SKM-1 (cell line): ENCODE measurements around the gene UGT1A5.

Experiments
- DNase-seq: peaks from one replicate; lab custom pipeline; 2025; ENCODE audit not compliant: unreplicated experiment; lab: John Stamatoyannopoulos, UW

The UGT1A5 gene

GRCh38 chr2:233712611-233713261 lies at the start of gene UGT1A5:
Gene UGT1A5, plus strand, starts transcription at chr2:233712907. Its CDS starts 85 bp downstream, at chr2:233712992.
- DNase-seq, result no peak

GRCh38 chr2:233663911-233664310 lies 48.8 kb upstream of the UGT1A5 start:
- DNase-seq, result no peak

- no peak for DNase-seq
Observed at GRCh38 chr2:233668605-233669260, 44.0 kb upstream of the UGT1A5 start.

GRCh38 chr2:233671290-233672161 lies 41.2 kb upstream of the UGT1A5 start, which contains the start of gene UGT1A9:
Gene UGT1A9, plus strand, starts transcription at chr2:233671898. Its CDS starts 37 bp downstream, at chr2:233671935.
- DNase-seq, result no peak

- no peak for DNase-seq
Observed at GRCh38 chr2:233672886-233673285, 39.8 kb upstream of the UGT1A5 start.

- DNase-seq, result no peak
Observed at GRCh38 chr2:233673896-233674295, 38.8 kb upstream of the UGT1A5 start.

GRCh38 chr2:233674314-233674713 lies 38.4 kb upstream of the UGT1A5 start:
- DNase-seq, result no peak

- no peak for DNase-seq
Observed at GRCh38 chr2:233674995-233675394, 37.7 kb upstream of the UGT1A5 start.

- no peak for DNase-seq
Observed at GRCh38 chr2:233676046-233676445, 36.7 kb upstream of the UGT1A5 start.

- DNase-seq, result no peak
Observed at GRCh38 chr2:233679196-233679595, 33.5 kb upstream of the UGT1A5 start.

GRCh38 chr2:233680361-233681045 lies 32.2 kb upstream of the UGT1A5 start:
- DNase-seq, result no peak

- no peak for DNase-seq
Observed at GRCh38 chr2:233681521-233682099, 31.1 kb upstream of the UGT1A5 start, which contains the start of gene UGT1A7. Gene UGT1A7, plus strand, starts transcription at chr2:233681901. Its CDS starts 37 bp downstream, at chr2:233681938.

- no peak for DNase-seq
Observed at GRCh38 chr2:233684640-233685039, 28.1 kb upstream of the UGT1A5 start.

GRCh38 chr2:233686928-233687327 lies 25.8 kb upstream of the UGT1A5 start:
- no peak for DNase-seq

GRCh38 chr2:233688341-233688740 lies 24.4 kb upstream of the UGT1A5 start:
- no peak for DNase-seq

- no peak for DNase-seq
Observed at GRCh38 chr2:233689031-233689430, 23.7 kb upstream of the UGT1A5 start.

GRCh38 chr2:233689501-233689900 lies 23.2 kb upstream of the UGT1A5 start:
- DNase-seq, result no peak

GRCh38 chr2:233690444-233690843 lies 22.3 kb upstream of the UGT1A5 start:
- DNase-seq, result no peak

GRCh38 chr2:233691443-233692433 lies 21.0 kb upstream of the UGT1A5 start:
- DNase-seq, result no peak
